Measurements from ENCODE around the gene SAMD4A.
A peak's percentile ranks its signal among the peaks of the same experiment; 100 is the strongest.

The SAMD4A gene

GRCh38 chr14:54667764-54668163 is 100.8 kb downstream of the SAMD4A start:
- TF ChIP-seq POU2F2 (IDR thresholded peaks at IDR 0.05; ENCODE audit: low read depth, low read length) (no peak), TAF1 (IDR thresholded peaks at IDR 0.05; ENCODE audit: low read depth, low read length) (no peak), PAX5 (IDR thresholded peaks at IDR 0.05; ENCODE audit: insufficient read depth, low read length, severe bottlenecking) (no peak), SPI1 (IDR thresholded peaks at IDR 0.05; ENCODE audit: low read depth, low read length) (no peak), POLR2A (IDR thresholded peaks at IDR 0.05; ENCODE audit: low read depth, low read length) (no peak), POLR2AphosphoS5 (IDR thresholded peaks at IDR 0.05; ENCODE audit: low read depth, low read length) (no peak)
- no peak for FAIRE-seq
- no peak for DNase-seq (ENCODE audit: insufficient read length, low spot score)

DNA sequence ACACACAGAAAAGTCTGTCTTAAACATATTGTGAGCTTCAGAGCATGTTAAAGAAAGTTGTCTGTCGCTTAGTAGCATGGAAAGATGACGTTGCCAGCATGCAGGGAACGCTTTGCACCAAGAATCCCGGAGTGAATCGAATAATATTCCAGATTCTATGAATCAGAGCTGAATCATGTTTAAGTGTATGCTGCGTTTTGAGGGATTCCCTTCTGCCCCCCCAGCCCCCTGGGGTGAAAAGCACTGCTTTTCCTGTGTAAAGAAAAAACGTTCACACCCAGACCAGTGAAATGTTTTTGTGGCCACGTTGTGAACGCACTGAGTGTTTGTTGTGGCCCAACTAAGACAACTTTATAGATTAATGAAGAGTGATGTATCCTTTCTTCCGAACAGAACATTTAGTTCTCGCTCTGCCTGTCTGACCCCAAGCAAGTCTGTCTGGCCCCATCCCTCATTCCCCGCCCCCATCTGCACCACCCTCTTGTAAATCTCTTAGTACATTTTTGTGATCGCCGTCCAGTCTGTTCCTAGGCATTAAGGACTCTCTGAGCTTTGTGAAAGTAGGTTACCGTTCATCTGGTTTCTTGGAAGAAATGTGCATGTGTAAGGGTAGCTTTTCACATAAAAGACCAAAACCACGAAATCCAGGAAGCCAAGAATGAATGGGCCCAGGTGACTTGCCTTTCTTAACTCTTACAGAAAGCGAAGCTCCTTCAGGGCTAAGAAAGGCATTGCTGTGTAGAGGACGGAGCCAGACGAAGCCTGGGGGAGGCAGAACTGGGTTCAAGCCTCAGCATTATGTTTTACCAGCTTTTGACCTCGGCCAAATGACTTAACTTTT is 103.0 kb downstream of the SAMD4A start:
- no peak for DNase-seq (ENCODE audit: insufficient read length, low spot score)
- no peak for TF ChIP-seq PAX5 (IDR thresholded peaks at IDR 0.05; ENCODE audit: insufficient read depth, low read length, severe bottlenecking)
- FAIRE-seq, result no peak

DNA sequence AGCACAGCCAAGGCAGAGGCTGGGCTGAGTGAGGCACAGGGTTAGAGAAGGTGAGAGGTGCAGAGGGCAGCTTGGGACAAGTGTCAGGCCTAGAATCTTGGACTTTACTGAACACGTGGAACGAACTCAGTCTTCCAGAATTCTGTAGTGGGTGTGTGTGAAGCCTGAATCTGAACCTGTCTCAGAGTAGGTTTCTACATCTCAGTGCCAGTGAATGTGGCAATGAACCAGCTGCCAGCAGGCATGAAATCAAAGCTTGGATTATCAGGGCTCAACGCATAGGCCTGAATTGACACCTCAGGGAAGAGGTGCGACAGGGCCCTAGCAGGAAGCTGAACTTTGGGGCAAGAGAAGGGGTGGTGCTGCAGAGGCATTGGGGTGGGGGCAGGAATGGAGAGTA is 104.6 kb downstream of the SAMD4A start:
- TF ChIP-seq SPI1 (IDR thresholded peaks at IDR 0.05; ENCODE audit: low read depth, low read length) (no peak), POLR2AphosphoS5 (IDR thresholded peaks at IDR 0.05; ENCODE audit: low read depth, low read length) (no peak), PAX5 (IDR thresholded peaks at IDR 0.05; ENCODE audit: insufficient read depth, low read length, severe bottlenecking) (no peak), TAF1 (IDR thresholded peaks at IDR 0.05; ENCODE audit: low read depth, low read length) (no peak), POLR2A (IDR thresholded peaks at IDR 0.05; ENCODE audit: low read depth, low read length) (no peak), POU2F2 (IDR thresholded peaks at IDR 0.05; ENCODE audit: low read depth, low read length) (no peak)
- FAIRE-seq (no peak), DNase-seq (ENCODE audit: insufficient read length, low spot score) (no peak)

- FAIRE-seq, result no peak
- DNase-seq (ENCODE audit: insufficient read length, low spot score), result no peak
Observed at GRCh38 chr14:54672181-54672580, 105.3 kb downstream of the SAMD4A start.

GRCh38 chr14:54672688-54673087 is 105.8 kb downstream of the SAMD4A start:
- no peak for DNase-seq (ENCODE audit: insufficient read length, low spot score)
- TF ChIP-seq POU2F2 (IDR thresholded peaks at IDR 0.05; ENCODE audit: low read depth, low read length) (no peak), SPI1 (IDR thresholded peaks at IDR 0.05; ENCODE audit: low read depth, low read length) (peak; percentile 27; the same call in 1 of the 2 replicates)
- FAIRE-seq, result no peak

More at GRCh38 chr14:54672181-54672580, 105.3 kb downstream of the SAMD4A start:
- TF ChIP-seq POLR2AphosphoS5 (IDR thresholded peaks at IDR 0.05; ENCODE audit: low read depth, low read length) (no peak), PAX5 (IDR thresholded peaks at IDR 0.05; ENCODE audit: insufficient read depth, low read length, severe bottlenecking) (no peak), TAF1 (IDR thresholded peaks at IDR 0.05; ENCODE audit: low read depth, low read length) (no peak), SPI1 (IDR thresholded peaks at IDR 0.05; ENCODE audit: low read depth, low read length) (no peak), POU2F2 (IDR thresholded peaks at IDR 0.05; ENCODE audit: low read depth, low read length) (no peak)

- DNase-seq (ENCODE audit: insufficient read length, low spot score), result no peak
- no peak for TF ChIP-seq SPI1 (IDR thresholded peaks at IDR 0.05; ENCODE audit: low read depth, low read length)
- TF ChIP-seq POLR2A (IDR thresholded peaks at IDR 0.05; ENCODE audit: low read depth, low read length), result no peak
- TF ChIP-seq PAX5 (IDR thresholded peaks at IDR 0.05; ENCODE audit: insufficient read depth, low read length, severe bottlenecking), result no peak
- no peak for TF ChIP-seq TAF1 (IDR thresholded peaks at IDR 0.05; ENCODE audit: low read depth, low read length)
- no peak for TF ChIP-seq POLR2AphosphoS5 (IDR thresholded peaks at IDR 0.05; ENCODE audit: low read depth, low read length)
- no peak for TF ChIP-seq POU2F2 (IDR thresholded peaks at IDR 0.05; ENCODE audit: low read depth, low read length)
- FAIRE-seq, result no peak
Observed at GRCh38 chr14:54673193-54674045, 106.5 kb downstream of the SAMD4A start.

DNA sequence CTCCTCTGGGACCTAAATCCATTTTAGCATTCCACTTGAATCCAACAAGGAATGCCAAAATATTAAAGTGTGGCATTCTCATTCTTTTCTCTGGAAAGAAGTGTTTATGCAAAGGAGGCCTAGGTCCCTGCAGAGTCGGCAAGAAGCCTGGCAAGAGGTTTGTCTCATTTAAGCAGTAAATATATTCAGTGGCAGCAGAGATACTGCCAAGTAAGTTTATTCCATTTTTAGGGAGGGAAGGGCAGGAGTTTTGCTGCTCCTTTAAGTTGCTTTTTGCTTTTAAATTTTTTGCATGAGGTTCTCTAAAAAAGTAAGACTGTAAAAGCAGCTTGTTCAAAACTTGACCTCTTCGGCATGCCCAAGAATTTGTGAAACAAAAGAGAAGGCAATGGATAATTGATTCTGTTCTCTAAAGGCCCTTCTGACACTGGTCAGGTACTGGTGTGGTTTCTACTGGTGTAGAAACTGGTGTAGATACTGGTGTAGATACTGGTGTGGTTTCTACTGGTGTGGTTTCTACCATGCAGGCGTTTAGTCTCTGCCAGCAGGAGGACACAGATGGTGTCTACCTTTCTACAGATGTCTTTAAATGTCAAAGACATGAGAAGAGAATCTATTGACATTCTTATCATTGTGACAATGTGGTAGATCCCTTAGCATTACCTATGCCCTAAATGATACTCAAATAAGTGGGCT is 107.3 kb downstream of the SAMD4A start:
- peak; percentile 23 for DNase-seq (ENCODE audit: insufficient read length, low spot score)
- TF ChIP-seq POLR2A (IDR thresholded peaks at IDR 0.05; ENCODE audit: low read depth, low read length) (no peak), PAX5 (IDR thresholded peaks at IDR 0.05; ENCODE audit: insufficient read depth, low read length, severe bottlenecking) (no peak), POLR2AphosphoS5 (IDR thresholded peaks at IDR 0.05; ENCODE audit: low read depth, low read length) (no peak), TAF1 (IDR thresholded peaks at IDR 0.05; ENCODE audit: low read depth, low read length) (no peak)
- FAIRE-seq, result no peak

DNA sequence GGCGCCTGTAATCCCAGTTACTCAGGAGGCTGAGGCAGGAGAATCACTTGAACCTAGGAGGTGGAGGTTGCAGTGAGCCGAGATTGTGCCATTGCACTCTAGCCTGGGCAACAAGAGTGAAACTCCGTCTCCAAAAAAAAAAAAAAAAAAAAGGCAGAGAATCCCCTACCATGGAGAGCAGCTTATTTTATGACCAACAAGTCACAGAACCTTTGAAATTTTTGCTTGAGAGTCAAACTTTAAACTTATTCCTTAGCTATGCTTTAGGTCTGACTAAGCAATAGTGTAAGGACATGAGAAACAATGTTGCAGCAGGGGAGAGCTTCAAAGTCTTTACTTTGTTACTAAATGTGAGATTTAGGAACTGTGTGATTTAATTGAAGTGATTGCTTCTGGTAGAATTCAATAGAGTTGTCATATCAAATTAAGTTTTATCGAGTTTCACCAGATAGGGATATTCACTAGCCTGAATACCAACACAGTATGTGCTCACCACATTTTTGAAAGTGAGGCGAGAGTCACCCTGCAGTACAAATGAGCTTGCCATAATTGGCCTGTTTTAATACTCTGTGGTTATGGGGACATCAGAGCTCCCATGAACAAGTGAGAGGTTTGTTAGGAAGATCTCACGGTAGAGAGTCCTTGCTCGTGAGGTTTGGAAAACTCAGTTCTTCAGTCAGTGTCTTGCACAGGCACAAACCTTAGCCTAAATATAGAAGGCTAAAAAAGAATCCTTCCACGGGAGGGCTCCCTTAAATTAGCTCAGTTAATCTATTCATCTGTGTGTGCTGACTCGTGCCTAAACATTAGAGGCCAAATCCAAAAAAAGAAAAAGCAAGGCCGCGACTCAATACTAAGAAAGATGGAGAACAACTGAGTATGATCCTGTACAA is 108.6 kb downstream of the SAMD4A start:
- TF ChIP-seq PAX5 (IDR thresholded peaks at IDR 0.05; ENCODE audit: insufficient read depth, low read length, severe bottlenecking), result no peak
- TF ChIP-seq TAF1 (IDR thresholded peaks at IDR 0.05; ENCODE audit: low read depth, low read length), result no peak
- TF ChIP-seq POLR2A (IDR thresholded peaks at IDR 0.05; ENCODE audit: low read depth, low read length), result no peak
- TF ChIP-seq POLR2AphosphoS5 (IDR thresholded peaks at IDR 0.05; ENCODE audit: low read depth, low read length), result no peak
- no peak for TF ChIP-seq POU2F2 (IDR thresholded peaks at IDR 0.05; ENCODE audit: low read depth, low read length)
- TF ChIP-seq SPI1 (IDR thresholded peaks at IDR 0.05; ENCODE audit: low read depth, low read length), result no peak
- no peak for FAIRE-seq
- no peak for DNase-seq (ENCODE audit: insufficient read length, low spot score)

Measured in GM12891 (cell line).